ENCODE measurements around the gene HRH4.

DNA sequence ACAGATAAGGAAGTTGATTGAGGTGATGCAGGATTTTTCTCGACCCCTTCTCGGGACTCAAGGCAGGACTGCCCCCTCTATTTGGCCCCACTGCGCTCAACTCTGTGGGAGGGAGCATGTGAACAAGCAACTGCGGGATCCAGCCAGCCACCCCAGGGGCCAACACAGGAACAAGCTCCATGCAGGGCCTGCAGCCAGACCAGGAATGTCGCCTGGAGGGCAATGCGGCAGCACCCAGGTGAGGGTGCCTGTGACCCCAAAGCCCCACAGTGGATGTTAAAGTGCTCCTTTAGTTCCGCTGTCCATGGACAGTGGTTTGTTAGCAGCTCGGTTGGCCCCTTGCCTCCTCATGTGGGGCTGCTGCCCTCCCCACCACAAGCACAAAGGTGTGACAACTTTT, 57.1 kb downstream of the HRH4 start:
- no peak for TF ChIP-seq EP300 (IDR thresholded peaks at IDR 0.05)
- TF ChIP-seq, protein P1, sequence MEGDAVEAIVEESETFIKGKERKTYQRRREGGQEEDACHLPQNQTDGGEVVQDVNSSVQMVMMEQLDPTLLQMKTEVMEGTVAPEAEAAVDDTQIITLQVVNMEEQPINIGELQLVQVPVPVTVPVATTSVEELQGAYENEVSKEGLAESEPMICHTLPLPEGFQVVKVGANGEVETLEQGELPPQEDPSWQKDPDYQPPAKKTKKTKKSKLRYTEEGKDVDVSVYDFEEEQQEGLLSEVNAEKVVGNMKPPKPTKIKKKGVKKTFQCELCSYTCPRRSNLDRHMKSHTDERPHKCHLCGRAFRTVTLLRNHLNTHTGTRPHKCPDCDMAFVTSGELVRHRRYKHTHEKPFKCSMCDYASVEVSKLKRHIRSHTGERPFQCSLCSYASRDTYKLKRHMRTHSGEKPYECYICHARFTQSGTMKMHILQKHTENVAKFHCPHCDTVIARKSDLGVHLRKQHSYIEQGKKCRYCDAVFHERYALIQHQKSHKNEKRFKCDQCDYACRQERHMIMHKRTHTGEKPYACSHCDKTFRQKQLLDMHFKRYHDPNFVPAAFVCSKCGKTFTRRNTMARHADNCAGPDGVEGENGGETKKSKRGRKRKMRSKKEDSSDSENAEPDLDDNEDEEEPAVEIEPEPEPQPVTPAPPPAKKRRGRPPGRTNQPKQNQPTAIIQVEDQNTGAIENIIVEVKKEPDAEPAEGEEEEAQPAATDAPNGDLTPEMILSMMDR (IDR thresholded peaks at IDR 0.05): no peak
- TF ChIP-seq POLR2AphosphoS5 (IDR thresholded peaks at IDR 0.05): no peak
